LNCAP (cell line): ENCODE results near the gene ZSCAN21.

Source experiments
- CTCF ChIP-seq: fragments of 450-650 bp; IDR thresholded peaks from 2 replicates; pipeline ENCODE4 v1.5.1; 2017; ENCODE audit warnings: mild to moderate bottlenecking

Gene ZSCAN21

DNA sequence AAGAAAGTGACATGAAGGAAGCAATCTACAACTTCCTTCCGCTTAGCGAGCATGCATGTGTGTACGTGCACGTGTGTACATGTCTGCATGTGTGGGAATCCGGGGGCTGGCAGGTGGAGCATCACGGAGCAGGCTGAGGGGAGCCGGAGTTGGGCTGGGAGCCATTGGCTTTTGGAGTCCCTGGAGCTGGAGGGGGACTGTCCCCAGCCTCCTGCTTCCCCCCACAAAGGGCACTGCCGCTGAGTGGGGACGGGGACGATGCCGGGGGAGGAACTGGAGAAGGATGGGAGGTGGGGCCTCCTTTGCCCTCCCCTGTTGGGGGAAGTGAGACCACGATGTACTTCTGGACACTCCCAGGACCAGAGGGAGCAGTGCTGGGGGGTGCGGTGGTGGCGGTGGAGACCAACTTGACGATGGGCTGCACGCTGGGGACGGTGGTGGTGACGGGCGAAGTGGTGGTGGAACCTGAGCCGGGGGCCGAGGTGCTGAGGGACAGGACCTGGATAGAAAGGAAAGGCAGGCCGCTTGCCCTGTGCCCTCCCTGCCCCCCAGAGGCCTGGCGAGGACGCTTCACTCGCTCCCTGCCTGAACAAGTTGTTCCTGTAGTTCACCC is 57.7 kb downstream of the ZSCAN21 start:
- TF ChIP-seq CTCF: no peak

DNA sequence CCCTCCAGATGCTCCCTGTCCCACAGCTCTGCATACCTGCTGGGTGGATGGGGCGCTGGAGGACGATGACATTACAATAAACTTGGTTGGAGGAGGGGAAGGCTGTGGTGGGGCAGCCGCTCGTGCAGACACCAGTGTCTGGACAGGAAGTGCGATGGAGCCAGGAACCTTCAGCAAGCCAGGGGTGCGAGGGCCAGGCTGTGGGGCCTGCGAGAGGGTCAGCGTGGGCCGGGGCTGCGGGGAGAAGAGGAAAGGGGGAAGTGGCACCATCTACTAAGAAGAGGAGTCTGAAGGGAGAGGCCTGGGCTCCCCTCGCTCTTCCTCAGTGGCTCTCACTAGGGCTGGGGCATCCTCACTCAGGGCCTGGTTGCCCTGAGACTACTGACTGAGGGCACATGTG is 58.3 kb downstream of the ZSCAN21 start:
- TF ChIP-seq CTCF: no peak

DNA sequence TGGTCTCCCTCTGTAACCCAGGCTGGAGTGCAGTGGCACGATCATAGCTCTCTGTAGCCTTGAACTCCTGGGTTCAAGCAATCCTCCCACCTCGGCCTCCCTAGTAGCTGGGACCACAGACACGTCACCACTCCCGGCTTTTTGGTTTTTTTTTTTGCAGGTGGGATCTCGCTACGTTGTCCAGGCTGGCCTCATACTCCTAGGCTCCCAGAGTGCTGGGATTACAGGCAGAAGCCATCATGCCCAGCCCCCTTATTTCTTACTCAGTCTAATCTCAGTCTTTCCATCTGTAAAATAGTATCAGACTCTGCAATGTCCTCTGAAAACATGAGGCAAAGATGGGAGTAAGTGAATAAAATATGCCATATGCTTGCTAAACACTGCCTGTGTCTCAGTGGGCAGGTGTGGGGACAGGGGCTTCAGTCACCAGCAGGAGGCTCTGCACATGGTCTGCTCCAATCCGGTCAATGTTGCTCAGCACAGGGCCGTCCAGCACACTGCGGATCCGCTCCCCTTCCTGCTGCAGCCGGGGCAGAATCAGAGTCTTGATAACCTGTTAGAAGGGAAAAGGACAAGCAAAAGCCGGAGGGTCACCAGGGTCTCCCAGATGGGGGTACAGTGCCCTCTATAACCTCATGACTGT is 60.1 kb downstream of the ZSCAN21 start:
- no peak for TF ChIP-seq CTCF

GRCh38 chr7:100111156-100111555 is 61.6 kb downstream of the ZSCAN21 start:
- no peak for TF ChIP-seq CTCF

- no peak for TF ChIP-seq CTCF
Measured at GRCh38 chr7:100111914-100112313, 62.3 kb downstream of the ZSCAN21 start.
